ENCODE results near the gene BRSK2.
"Not testable (repeated sequence)": the region's sequence is repeated elsewhere in the genome, so short reads cannot be mapped to it uniquely, and the experiment has no call there.

BRSK2 gene

GRCh38 chr11:1354125-1354938 is 35.4 kb upstream of the BRSK2 start:
- no peak for DNase-seq (ENCODE audit: low spot score)

GRCh38 chr11:1356007-1356435 is 33.7 kb upstream of the BRSK2 start:
- DNase-seq (ENCODE audit: low spot score) = no peak

GRCh38 chr11:1356478-1356960 is 33.2 kb upstream of the BRSK2 start:
- no peak for DNase-seq (ENCODE audit: low spot score)

- DNase-seq (ENCODE audit: low spot score) = no peak
Observed at GRCh38 chr11:1358286-1358685, 31.4 kb upstream of the BRSK2 start.

GRCh38 chr11:1358931-1359330 is 30.8 kb upstream of the BRSK2 start:
- not testable (repeated sequence) for DNase-seq (ENCODE audit: low spot score)

- DNase-seq (ENCODE audit: low spot score) = no peak
Observed at GRCh38 chr11:1359556-1359955, 30.2 kb upstream of the BRSK2 start.

- DNase-seq (ENCODE audit: low spot score) = no peak
Observed at GRCh38 chr11:1360181-1360834, 29.4 kb upstream of the BRSK2 start.

GRCh38 chr11:1360835-1361357 is 28.8 kb upstream of the BRSK2 start:
- DNase-seq (ENCODE audit: low spot score) = no peak

GRCh38 chr11:1361882-1362281 is 27.9 kb upstream of the BRSK2 start:
- DNase-seq (ENCODE audit: low spot score) = no peak

- DNase-seq (ENCODE audit: low spot score) = no peak
Observed at GRCh38 chr11:1367721-1368120, 22.0 kb upstream of the BRSK2 start.

GRCh38 chr11:1368216-1368615 is 21.5 kb upstream of the BRSK2 start:
- no peak for DNase-seq (ENCODE audit: low spot score)

GRCh38 chr11:1368966-1369365 is 20.8 kb upstream of the BRSK2 start:
- DNase-seq (ENCODE audit: low spot score) = no peak

GRCh38 chr11:1369371-1370005 is 20.2 kb upstream of the BRSK2 start:
- DNase-seq (ENCODE audit: low spot score) = no peak

- no peak for DNase-seq (ENCODE audit: low spot score)
Observed at GRCh38 chr11:1370186-1371025, 19.3 kb upstream of the BRSK2 start.

GRCh38 chr11:1371026-1371325 is 18.8 kb upstream of the BRSK2 start:
- no peak for DNase-seq (ENCODE audit: low spot score)

GRCh38 chr11:1371377-1371776 is 18.4 kb upstream of the BRSK2 start:
- DNase-seq (ENCODE audit: low spot score) = no peak

- no peak for DNase-seq (ENCODE audit: low spot score)
Observed at GRCh38 chr11:1371836-1372465, 17.8 kb upstream of the BRSK2 start.

GRCh38 chr11:1372660-1373059 is 17.1 kb upstream of the BRSK2 start:
- DNase-seq (ENCODE audit: low spot score) = no peak

- no peak for DNase-seq (ENCODE audit: low spot score)
Observed at GRCh38 chr11:1373536-1374214, 16.1 kb upstream of the BRSK2 start.

- no peak for DNase-seq (ENCODE audit: low spot score)
Observed at GRCh38 chr11:1375161-1375954, 14.4 kb upstream of the BRSK2 start.

All from hematopoietic multipotent progenitor cell treated with erythropoietin and hydrocortisone succinate and interleukin-3 and kit ligand, for 17 days (in vitro differentiated cells).